ENCODE measurements around the gene ITGB4.

ITGB4 gene

DNA sequence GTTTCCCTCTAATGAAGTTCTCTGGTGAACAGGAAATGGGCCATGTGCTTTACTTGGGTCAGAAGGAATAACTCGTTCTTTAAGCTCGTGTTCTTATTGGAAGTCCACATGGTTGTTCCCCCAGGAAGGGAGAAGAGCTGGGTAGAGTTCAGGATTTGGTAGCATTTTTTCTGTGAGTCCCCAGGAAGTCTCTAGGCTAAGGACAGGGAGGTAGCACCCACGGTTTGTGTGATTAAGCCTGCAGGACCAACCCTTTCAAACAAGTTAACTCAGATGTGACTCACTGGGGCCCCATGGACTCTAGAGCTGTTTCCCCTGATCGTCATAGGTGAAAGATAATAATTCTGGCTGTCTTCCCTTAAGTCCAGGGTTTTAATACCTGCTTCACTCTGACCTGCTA is 37.7 kb upstream of the ITGB4 start:
- TF ChIP-seq, protein P1, sequence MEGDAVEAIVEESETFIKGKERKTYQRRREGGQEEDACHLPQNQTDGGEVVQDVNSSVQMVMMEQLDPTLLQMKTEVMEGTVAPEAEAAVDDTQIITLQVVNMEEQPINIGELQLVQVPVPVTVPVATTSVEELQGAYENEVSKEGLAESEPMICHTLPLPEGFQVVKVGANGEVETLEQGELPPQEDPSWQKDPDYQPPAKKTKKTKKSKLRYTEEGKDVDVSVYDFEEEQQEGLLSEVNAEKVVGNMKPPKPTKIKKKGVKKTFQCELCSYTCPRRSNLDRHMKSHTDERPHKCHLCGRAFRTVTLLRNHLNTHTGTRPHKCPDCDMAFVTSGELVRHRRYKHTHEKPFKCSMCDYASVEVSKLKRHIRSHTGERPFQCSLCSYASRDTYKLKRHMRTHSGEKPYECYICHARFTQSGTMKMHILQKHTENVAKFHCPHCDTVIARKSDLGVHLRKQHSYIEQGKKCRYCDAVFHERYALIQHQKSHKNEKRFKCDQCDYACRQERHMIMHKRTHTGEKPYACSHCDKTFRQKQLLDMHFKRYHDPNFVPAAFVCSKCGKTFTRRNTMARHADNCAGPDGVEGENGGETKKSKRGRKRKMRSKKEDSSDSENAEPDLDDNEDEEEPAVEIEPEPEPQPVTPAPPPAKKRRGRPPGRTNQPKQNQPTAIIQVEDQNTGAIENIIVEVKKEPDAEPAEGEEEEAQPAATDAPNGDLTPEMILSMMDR (conservative IDR thresholded peaks at IDR 0.05): no peak
- H3K27ac ChIP-seq: no peak overlapping the region

DNA sequence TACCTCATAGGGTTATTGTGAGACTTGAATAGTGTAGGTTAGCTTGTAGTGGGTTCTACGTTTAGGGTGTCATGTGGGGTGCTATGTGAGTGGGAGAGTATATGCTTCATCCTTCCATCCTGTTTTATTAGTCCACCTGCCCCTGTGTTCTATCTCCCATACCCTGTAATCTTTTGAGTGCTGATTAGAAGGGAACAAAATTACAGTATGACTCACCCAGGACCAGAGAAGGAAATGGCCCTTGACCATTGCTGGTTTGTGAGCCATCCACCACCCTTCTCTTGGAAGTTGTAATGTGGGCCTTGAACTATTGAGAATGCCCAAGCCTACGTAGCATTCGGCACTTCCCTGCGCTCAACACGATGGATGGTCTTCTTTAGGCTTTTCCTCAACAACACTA is 37.0 kb upstream of the ITGB4 start:
- no peak overlapping the region for H3K27ac ChIP-seq
- TF ChIP-seq, protein P1 (conservative IDR thresholded peaks at IDR 0.05): no peak

DNA sequence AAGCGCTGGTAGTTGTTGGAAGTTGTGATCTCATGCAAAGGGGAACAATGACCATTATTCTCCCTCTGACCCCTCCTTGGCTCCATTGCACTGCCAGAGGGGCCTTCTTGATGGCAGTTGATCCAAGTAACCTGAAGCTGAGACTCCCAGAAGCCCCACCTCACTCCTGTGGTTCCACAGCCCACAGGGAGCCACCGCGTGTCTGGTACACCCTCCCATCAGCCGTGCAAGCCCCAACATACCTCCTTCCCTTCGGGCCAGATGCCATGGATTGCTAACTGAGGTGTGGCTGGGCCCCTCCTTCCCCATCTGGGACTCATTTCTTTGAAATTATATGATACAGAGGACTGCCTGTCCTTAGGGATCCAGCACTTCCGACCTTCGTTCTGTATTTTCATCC is 36.3 kb upstream of the ITGB4 start:
- no peak overlapping the region for H3K27ac ChIP-seq

DNA sequence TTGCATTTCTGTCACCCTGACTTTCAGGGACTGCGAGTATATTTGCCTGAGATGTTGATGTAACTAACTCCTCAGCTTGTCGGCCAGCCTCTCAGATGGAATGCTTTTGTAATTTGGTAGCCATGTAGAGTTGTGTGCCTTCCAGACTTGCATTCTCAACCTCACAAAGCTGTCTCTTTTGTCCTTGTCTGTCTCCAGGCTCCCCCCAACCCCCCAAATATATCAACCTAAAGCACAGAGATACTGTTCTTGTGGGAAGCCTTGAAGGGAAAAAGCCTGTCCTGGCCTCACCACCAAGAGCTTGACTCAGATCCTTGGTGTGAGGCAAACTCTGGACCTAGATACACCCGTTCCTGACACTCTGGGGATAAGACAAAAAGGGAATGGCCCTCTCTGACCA is 35.8 kb upstream of the ITGB4 start:
- TF ChIP-seq, protein P1 (conservative IDR thresholded peaks at IDR 0.05): no peak
- no peak overlapping the region for H3K27ac ChIP-seq

More for the DNA sequence above, 36.3 kb upstream of the ITGB4 start:
- TF ChIP-seq, protein P1 (conservative IDR thresholded peaks at IDR 0.05): no peak

DNA sequence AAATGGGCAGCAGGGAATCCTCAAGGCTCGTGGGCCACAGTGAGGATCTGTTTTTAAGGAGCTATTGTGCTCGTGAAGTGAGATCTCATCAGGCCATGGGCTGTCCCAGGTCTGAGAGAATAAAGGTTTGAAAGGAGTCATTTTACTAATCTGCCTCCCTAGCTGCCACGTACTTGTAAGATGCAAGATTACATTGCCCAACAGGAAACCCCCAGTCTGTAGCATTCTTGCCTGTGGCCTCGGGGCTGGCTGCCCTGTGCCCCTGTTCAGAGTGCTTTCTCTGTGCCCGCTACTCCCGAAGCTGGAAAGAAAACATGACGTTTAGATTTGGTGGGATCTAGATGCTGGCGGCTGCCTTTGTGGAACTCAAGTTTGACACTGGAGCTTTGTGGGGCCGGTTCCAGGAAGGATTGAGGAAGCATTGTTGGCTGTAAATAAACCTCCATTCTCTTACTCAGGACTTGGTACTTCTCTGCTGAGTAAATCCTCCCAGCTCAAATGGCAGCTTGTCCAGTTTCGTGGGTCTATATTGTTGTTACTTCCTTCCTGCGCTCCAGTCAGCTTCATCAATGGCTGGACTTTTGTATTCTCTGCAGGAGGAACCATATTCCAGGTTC is 32.9 kb upstream of the ITGB4 start:
- TF ChIP-seq, protein P1 (conservative IDR thresholded peaks at IDR 0.05): no peak
- no peak overlapping the region for H3K27ac ChIP-seq

DNA sequence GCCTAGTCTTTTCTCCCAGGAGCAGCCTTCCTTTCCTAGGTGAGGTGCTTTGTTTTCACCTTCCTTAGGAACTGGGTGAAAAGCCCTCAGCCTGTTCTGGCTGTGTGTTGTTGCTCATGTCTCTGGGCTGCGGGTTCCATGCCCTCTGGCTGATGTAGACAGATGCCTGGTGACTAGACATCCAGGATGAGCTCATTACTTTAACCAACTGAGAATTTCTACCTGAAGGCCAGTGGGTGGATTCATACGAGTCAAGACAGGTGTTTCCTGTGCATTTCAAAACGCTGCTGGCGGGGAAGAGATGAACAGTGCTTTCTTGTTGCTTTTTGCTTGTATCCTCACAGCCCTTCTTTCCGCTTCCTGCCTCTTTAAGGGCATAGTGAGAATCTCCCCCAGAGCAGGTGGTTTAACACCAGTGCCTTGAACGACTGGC is 31.8 kb upstream of the ITGB4 start:
- no peak overlapping the region for H3K27ac ChIP-seq
- TF ChIP-seq, protein P1 (conservative IDR thresholded peaks at IDR 0.05): no peak

DNA sequence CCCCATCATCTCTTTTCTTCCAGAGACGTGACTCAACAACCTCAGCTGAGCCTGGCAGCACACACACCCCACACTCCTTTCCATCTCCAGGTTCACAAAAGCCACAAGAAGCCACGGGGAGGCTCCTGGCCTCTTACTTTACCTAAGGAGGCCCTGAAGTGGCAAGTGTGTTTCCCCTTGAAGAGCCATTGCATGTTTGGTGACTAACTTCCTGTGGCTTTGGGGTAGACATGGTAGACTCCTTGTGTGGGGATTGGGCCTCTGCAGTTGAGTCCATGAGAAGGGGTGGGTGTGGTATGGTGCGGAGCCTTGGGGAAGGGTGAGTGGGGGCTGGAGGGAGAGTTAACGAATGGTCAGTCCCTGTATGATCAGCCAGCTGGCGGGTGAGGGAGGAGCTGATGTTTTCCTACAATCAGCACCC is 29.9 kb upstream of the ITGB4 start:
- H3K27ac ChIP-seq: peak overlapping the region; percentile 76; the same call in 1 of the 2 replicates
- TF ChIP-seq, protein P1 (conservative IDR thresholded peaks at IDR 0.05): no peak

Measured in VCaP (cell line).